Smooth muscle cell (in vitro differentiated cells): Measurements from ENCODE around the gene SLC38A9. TPM values are rescaled to one million over a fixed set of nuclear protein-coding genes. Genes with fewer than 3 reads are reported as not detected.

Experiments used
- DNase-seq: peaks from one replicate; lab custom pipeline; 2025; ENCODE audit not compliant: unreplicated experiment; lab: John Stamatoyannopoulos, UW
- H2AFZ ChIP-seq: fragments of 200-600 bp; sonication (generic); 2 replicates; pipeline ENCODE4 v1.6.0; 2016; ENCODE audit warnings: antibody characterized with exemption, low read depth, mild to moderate bottlenecking
- H3F3A ChIP-seq: fragments of 200-600 bp; sonication (generic); 2 replicates; pipeline ENCODE4 v1.6.0; 2017; ENCODE audit warnings: antibody characterized with exemption, low read depth
- H3K27ac ChIP-seq: fragments of 200-600 bp; sonication (generic); 2 replicates; pipeline ENCODE4 v1.5.1; 2016; ENCODE audit warnings: low read depth, mild to moderate bottlenecking
- H3K27me3 ChIP-seq: fragments of 200-600 bp; sonication (generic); 2 replicates; pipeline ENCODE4 v1.6.1; 2016; ENCODE audit warnings: low read depth, mild to moderate bottlenecking
- H3K36me3 ChIP-seq: fragments of 200-600 bp; sonication (generic); 2 replicates; pipeline ENCODE4 v1.5.1; 2016; ENCODE audit warnings: low read depth
- H3K4me1 ChIP-seq: fragments of 200-600 bp; sonication (generic); 2 replicates; pipeline ENCODE4 v1.5.1; 2016; ENCODE audit warnings: low read depth
- H3K4me2 ChIP-seq: fragments of 200-600 bp; sonication (generic); 2 replicates; pipeline ENCODE4 v1.6.0; 2016; ENCODE audit warnings: mild to moderate bottlenecking
- H3K4me3 ChIP-seq: fragments of 200-600 bp; sonication (generic); 2 replicates; pipeline ENCODE4 v1.5.1; 2016; ENCODE audit warnings: mild to moderate bottlenecking
- H3K79me2 ChIP-seq: fragments of 200-600 bp; sonication (generic); 2 replicates; pipeline ENCODE4 v1.6.0; 2016; ENCODE audit warnings: low read depth, mild to moderate bottlenecking
- H3K9ac ChIP-seq: fragments of 200-600 bp; sonication (generic); 2 replicates; pipeline ENCODE4 v1.6.0; 2016; ENCODE audit warnings: low read depth
- H3K9me3 ChIP-seq: fragments of 200-600 bp; sonication (generic); replicated peaks from 2 replicates; pipeline ENCODE4 v1.5.1; 2016; ENCODE audit warnings: low read depth
- H4K20me1 ChIP-seq: fragments of 200-600 bp; sonication (generic); 2 replicates; pipeline ENCODE4 v1.6.0; 2016; ENCODE audit warnings: low read depth
- CTCF ChIP-seq: fragments of 200-600 bp; sonication (generic); IDR thresholded peaks from 2 replicates; pipeline ENCODE4 v1.5.1; 2017; ENCODE audit warnings: borderline replicate concordance, mild to moderate bottlenecking, antibody characterized with exemption; ENCODE audit not compliant: insufficient read depth, poor library complexity, severe bottlenecking
- WGBS: methylation state at CpG from one replicate; pipeline ENCODE4 v1.1.7; 2016; ENCODE audit warnings: low lambda C conversion rate; 5-methylcytosine and 5-hydroxymethylcytosine counted together
- polyA plus RNA-seq: library from polyadenylated mRNA; unstranded; fragments of >200 nt; fragmentation: Nextera tagmentation; extraction: Ambion mirVana; gene quantifications from 2 replicates; pipeline ENCODE4 v1.2.1, GENCODE V29; 2016
- total RNA-seq: library from RNA; depleted of rRNA; stranded (reverse); fragments of >200 nt; gene quantifications from 2 replicates; pipeline ENCODE4 v1.2.3, GENCODE V29; 2014

Gene SLC38A9
- total and polyA plus RNA-seq, 2 experiments from 2014 or later = 19.8 to 41.0 TPM

DNA sequence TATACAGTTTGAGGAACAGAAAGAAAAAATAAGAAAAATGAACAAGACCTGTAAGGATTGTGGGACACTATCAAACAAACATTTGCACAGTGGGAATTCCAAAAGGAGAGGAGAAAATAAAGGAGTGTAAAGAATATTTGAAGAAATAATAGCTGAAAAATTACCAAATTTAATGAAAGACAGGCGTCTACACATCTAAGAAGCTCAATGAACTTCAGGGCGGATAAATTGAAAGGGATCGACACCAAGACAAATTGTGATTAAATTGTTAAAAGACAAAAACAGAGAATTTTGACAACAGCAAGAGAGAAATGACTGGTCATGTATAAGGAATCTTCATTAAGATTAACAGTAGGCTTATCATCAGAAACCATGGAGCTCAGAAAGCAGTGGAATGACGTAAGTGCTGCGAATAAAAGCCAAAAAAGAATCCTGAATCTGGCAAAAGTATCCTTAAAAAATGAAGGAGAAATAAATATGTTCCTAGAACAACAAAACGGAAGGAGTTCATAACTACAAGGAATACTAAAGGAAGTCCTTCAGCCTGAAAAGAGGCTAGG is 3.5 kb upstream of the SLC38A9 start:
- Histone ChIP-seq H3K36me3 (no peaks in the 10 kb centered on the region), H3K79me2 (peaks cover 10% of the 10 kb centered on the region), H3K27ac (no peak overlapping the region), H2AFZ (no peak overlapping the region), H3F3A (no peaks in the 10 kb centered on the region), H3K9me3 (no peaks in the 10 kb centered on the region), H3K4me1 (peaks cover 5% of the 10 kb centered on the region), H3K9ac (no peak overlapping the region), H3K27me3 (no peaks in the 10 kb centered on the region), H4K20me1 (no peaks in the 10 kb centered on the region), H3K4me3 (no peak overlapping the region), H3K4me2 (no peak overlapping the region)
- no peak for TF ChIP-seq CTCF
- 92% methylated on average over 6 of the region's 6 CpGs for WGBS
- no peak for DNase-seq

DNA sequence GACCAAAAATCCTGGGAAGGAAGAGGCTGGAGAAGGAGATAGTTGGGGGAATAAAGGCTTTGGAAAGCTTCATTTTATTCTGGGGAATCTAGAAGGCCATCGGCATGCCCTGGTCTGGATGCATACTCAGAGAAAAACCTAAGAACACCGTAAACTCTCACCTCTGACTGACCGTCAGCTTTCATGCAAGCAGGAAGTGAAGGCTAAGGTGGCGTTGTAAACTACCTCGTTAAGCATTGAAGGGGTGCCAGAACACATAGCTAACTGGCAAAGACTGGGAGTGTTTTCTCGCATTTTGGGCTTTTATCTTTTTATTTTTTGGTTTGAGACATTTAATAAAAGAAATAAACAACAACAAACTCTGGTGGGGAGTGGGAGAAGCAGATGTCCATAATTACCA is 2.6 kb upstream of the SLC38A9 start:
- Histone ChIP-seq H3K9me3 (no peaks in the 10 kb centered on the region), H3K9ac (no peak overlapping the region), H2AFZ (no peak overlapping the region), H3K27ac (no peak overlapping the region), H3K36me3 (no peaks in the 10 kb centered on the region), H3F3A (no peaks in the 10 kb centered on the region), H3K4me1 (peaks cover 5% of the 10 kb centered on the region), H3K4me2 (no peak overlapping the region), H3K4me3 (no peak overlapping the region), H3K27me3 (no peaks in the 10 kb centered on the region), H3K79me2 (peaks cover 15% of the 10 kb centered on the region), H4K20me1 (no peaks in the 10 kb centered on the region)
- no peak for TF ChIP-seq CTCF
- DNase-seq = no peak
- 90% methylated on average over 6 of the region's 6 CpGs for WGBS

GRCh38 chr5:55714339-55714738 is 2.2 kb upstream of the SLC38A9 start:
- no peak overlapping the region for H3K9ac ChIP-seq
- peak overlapping the region; percentile 65 for H2AFZ ChIP-seq
- peaks cover 15% of the 10 kb centered on the region for H3K79me2 ChIP-seq
- no peak overlapping the region for H3K4me2 ChIP-seq
- no peak overlapping the region for H3K4me3 ChIP-seq
- no peak for DNase-seq
- H3K27me3 ChIP-seq = no peaks in the 10 kb centered on the region
- WGBS = 76% methylated on average over 1 of the region's 1 CpG
- H4K20me1 ChIP-seq = no peaks in the 10 kb centered on the region
- no peak overlapping the region for H3K27ac ChIP-seq
- TF ChIP-seq CTCF = no peak
- no peaks in the 10 kb centered on the region for H3K36me3 ChIP-seq
- no peaks in the 10 kb centered on the region for H3F3A ChIP-seq
- H3K4me1 ChIP-seq = peaks cover 5% of the 10 kb centered on the region
- H3K9me3 ChIP-seq = no peaks in the 10 kb centered on the region

- Histone ChIP-seq H3K79me2 (peaks cover 15% of the 10 kb centered on the region), H3K4me2 (peak overlapping the region; percentile 28), H3K9me3 (no peaks in the 10 kb centered on the region), H3F3A (no peaks in the 10 kb centered on the region), H3K27ac (no peak overlapping the region), H3K4me1 (peaks cover 5% of the 10 kb centered on the region), H2AFZ (peak overlapping the region; percentile 65), H3K4me3 (no peak overlapping the region), H4K20me1 (no peaks in the 10 kb centered on the region), H3K36me3 (no peaks in the 10 kb centered on the region), H3K9ac (no peak overlapping the region), H3K27me3 (no peaks in the 10 kb centered on the region)
- TF ChIP-seq CTCF = no peak
- DNase-seq = no peak
- WGBS = 44% methylated on average over 3 of the region's 3 CpGs
Measured at GRCh38 chr5:55713871-55714270, 1.7 kb upstream of the SLC38A9 start.
